Caco-2 (cell line): ENCODE results near the gene PDGFRA. TPM values are rescaled to one million over a fixed set of nuclear protein-coding genes. Genes with fewer than 3 reads are reported as not detected.
"Not testable (repeated sequence)": the region's sequence is repeated elsewhere in the genome, so short reads cannot be mapped to it uniquely, and the experiment has no call there.

Source experiments
- BruUV-seq: library from RNA; stranded (reverse); fragments of 400-500 nt; replicated peaks from 2 replicates; lab custom pipeline; 2021; lab: Mats Ljungman, UMichigan
- CTCF ChIA-PET: fragments of 300-600 bp; sonication (Branson Sonifier 250); formaldehyde crosslinking; loops from one replicate; lab custom pipeline; 2022; ENCODE audit warnings: antibody characterized with exemption; lab: Charles Lee
- POLR2A ChIA-PET: fragments of 300-600 bp; sonication (Branson Sonifier 250); formaldehyde crosslinking; loops from one replicate; lab custom pipeline; 2022; ENCODE audit warnings: antibody characterized with exemption; lab: Charles Lee
- DNase-seq, 2 experiments: peaks; one replicate each; pipeline versions ENCODE4 v3.0.0 to v3.0.0-alpha.2; 2020 to 2022
- H3K27me3 ChIP-seq: replicated peaks from 2 replicates; pipeline ENCODE4 v1.6.0; 2011; ENCODE audit warnings: low read length; ENCODE audit not compliant: control insufficient read depth, insufficient read depth
- H3K36me3 ChIP-seq: 2 replicates; pipeline ENCODE4 v1.5.1; 2011; ENCODE audit warnings: low read length; ENCODE audit not compliant: control insufficient read depth, insufficient read depth
- H3K4me1 ChIP-seq: fragments of 250-450 bp; sonication (Bioruptor Pico); 2 replicates; pipeline ENCODE4 v1.5.1; 2020; ENCODE audit warnings: mild to moderate bottlenecking
- H3K4me3 ChIP-seq: 2 replicates; pipeline ENCODE4 v1.5.1; 2011; ENCODE audit warnings: low read depth, mild to moderate bottlenecking, control low read depth, low read length
- H3K9me3 ChIP-seq: fragments of 250-450 bp; sonication (Bioruptor Pico); 2 replicates; pipeline ENCODE4 v1.5.1; 2020; ENCODE audit warnings: mild to moderate bottlenecking, moderate library complexity
- H3K27ac Mint-ChIP-seq: one replicate; pipeline ENCODE4 v1.8.0; 2022; ENCODE audit warnings: mixed read lengths; ENCODE audit not compliant: unreplicated experiment
- H3K27me3 Mint-ChIP-seq: one replicate; pipeline ENCODE4 v1.8.0; 2022; ENCODE audit warnings: mixed read lengths; ENCODE audit not compliant: insufficient read depth, unreplicated experiment
- H3K36me3 Mint-ChIP-seq: one replicate; pipeline ENCODE4 v1.8.0; 2022; ENCODE audit warnings: mild to moderate bottlenecking, mixed read lengths; ENCODE audit not compliant: insufficient read depth, unreplicated experiment
- H3K4me1 Mint-ChIP-seq: one replicate; pipeline ENCODE4 v1.8.0; 2022; ENCODE audit warnings: low read depth, mixed read lengths; ENCODE audit not compliant: unreplicated experiment
- H3K4me3 Mint-ChIP-seq: one replicate; pipeline ENCODE4 v1.8.0; 2022; ENCODE audit warnings: mild to moderate bottlenecking, moderate library complexity, mixed read lengths; ENCODE audit not compliant: unreplicated experiment
- H3K9me3 Mint-ChIP-seq: one replicate; pipeline ENCODE4 v1.8.0; 2022; ENCODE audit warnings: mixed read lengths; ENCODE audit not compliant: unreplicated experiment
- CTCF ChIP-seq, 2 experiments: fragments of 200-600 bp in 1 of 2; IDR thresholded peaks; 1 replicate in 1 of 2; 2 replicates in 1 of 2; pipeline versions ENCODE4 v1.5.1 to v1.8.0; 2011 to 2022; ENCODE audit warnings: antibody characterized with exemption in 1 of 2, control low read depth in 1 of 2, inconsistent platforms in 1 of 2, low read depth in 1 of 2, low read length in 1 of 2, mild to moderate bottlenecking in 1 of 2, moderate library complexity in 1 of 2; ENCODE audit not compliant: insufficient read depth in 1 of 2, severe bottlenecking in 1 of 2, unreplicated experiment in 1 of 2
- intact Hi-C: fragments of 100-400 bp; cut with micrococcal nuclease; formaldehyde crosslinking; loops from one replicate; pipeline ENCODE4 v1.10.0; 2022; ENCODE audit not compliant: unreplicated experiment
- total RNA-seq: library from RNA; stranded (reverse); gene quantifications from 2 replicates; pipeline ENCODE4 v1.2.3, GENCODE V29; 2022

PDGFRA gene
- total RNA-seq, 1 experiment from 2014 or later: 97.4 TPM

GRCh38 chr4:54337009-54337408 lies 107.9 kb downstream of the PDGFRA start:
- Histone ChIP-seq H3K27me3 (no peaks in the 10 kb centered on the region), H3K36me3 (no peaks in the 10 kb centered on the region), H3K4me1 (no peaks in the 10 kb centered on the region), H3K4me3 (no peak overlapping the region), H3K9me3 (no peaks in the 10 kb centered on the region)
- BruUV-seq: no TSS peak
- no peaks in the 10 kb centered on the region for H3K36me3 Mint-ChIP-seq
- POLR2A ChIA-PET: no interaction called here
- H3K27me3 Mint-ChIP-seq: peaks cover 7% of the 10 kb centered on the region
- CTCF ChIA-PET: no interaction called here
- no peak overlapping the region for H3K27ac Mint-ChIP-seq
- no peak for DNase-seq
- TF ChIP-seq CTCF (IDR thresholded peaks at IDR 0.05; ENCODE audit: insufficient read depth in 1 of 2, low read depth in 1 of 2, low read length in 1 of 2, severe bottlenecking in 1 of 2, unreplicated experiment in 1 of 2): no peak
- H3K4me3 Mint-ChIP-seq: no peak overlapping the region
- peaks cover 9% of the 10 kb centered on the region for H3K9me3 Mint-ChIP-seq
- H3K4me1 Mint-ChIP-seq: peaks cover 7% of the 10 kb centered on the region
- intact Hi-C loops: no loop called here

- H3K36me3 Mint-ChIP-seq, H3K4me1 ChIP-seq, H3K4me3 Mint-ChIP-seq, POLR2A ChIA-PET, H3K4me1 Mint-ChIP-seq, intact Hi-C loops, H3K4me3 ChIP-seq, DNase-seq, H3K27ac Mint-ChIP-seq, H3K27me3 ChIP-seq, BruUV-seq, H3K9me3 ChIP-seq, H3K9me3 Mint-ChIP-seq, CTCF ChIA-PET, H3K36me3 ChIP-seq: not testable (repeated sequence)
- H3K27me3 Mint-ChIP-seq: peaks cover 18% of the 10 kb centered on the region
These were observed 113.0 kb downstream of the PDGFRA start for GRCh38 chr4:54342067-54342466.

Other genes starting within 250 kb of the PDGFRA start
- 24.9 and 30.0 TPM in 2 replicates for gene CHIC2, start 164.7 kb upstream of the PDGFRA start, total RNA-seq
- gene GSX2, start 129.1 kb upstream of the PDGFRA start, total RNA-seq: not detected in 2 replicates